Left lung (tissue), 10 donors: ENCODE measurements around the gene SLF2. TPM values are rescaled to one million over a fixed set of nuclear protein-coding genes. Genes with fewer than 3 reads are reported as not detected.

Experiments
- ATAC-seq: fragments of 200-7000 bp; cut with Tn5 transposase; one replicate; pipeline ENCODE4 v1.9.1; 2020; ENCODE audit warnings: moderate library complexity
- DNase-seq, 4 donors: peaks; one replicate each; pipeline ENCODE4 v3.0.0-alpha.2; 2013 to 2020
- H3K27ac ChIP-seq, 2 donors: fragments of 200-600 bp; sonication (generic) in 1 of 2; one replicate each; pipeline versions ENCODE4 v1.5.0 to v1.8.0; 2020 to 2021
- H3K27me3 ChIP-seq, 2 donors: fragments of 200-600 bp; sonication (generic) in 1 of 2; one replicate each; pipeline versions ENCODE4 v1.5.0 to v1.8.0; 2020 to 2021
- H3K36me3 ChIP-seq, 2 donors: fragments of 200-600 bp; sonication (generic) in 1 of 2; one replicate each; pipeline versions ENCODE4 v1.5.0 to v1.8.0; 2020 to 2021
- H3K4me1 ChIP-seq, 2 donors: fragments of 200-600 bp; one replicate each; pipeline ENCODE4 v1.8.0; 2021
- H3K4me3 ChIP-seq, 2 donors: fragments of 200-600 bp; sonication (generic) in 1 of 2; one replicate each; pipeline versions ENCODE4 v1.5.0 to v1.8.0; 2020 to 2021; ENCODE audit warnings: mild to moderate bottlenecking in 1 of 2
- H3K9me3 ChIP-seq, 2 donors: fragments of 200-600 bp; sonication (generic) in 1 of 2; one replicate each; pipeline versions ENCODE4 v1.5.0 to v1.8.0; 2020 to 2021
- intact Hi-C, 2 donors: fragments of 100-400 bp; cut with DNase I; formaldehyde crosslinking; loops; one replicate each; pipeline versions ENCODE4 v1.11.2 to v1.14.2; 2022
- polyA plus RNA-seq, 6 donors: library from polyadenylated mRNA; unstranded; fragments of 120-200 nt; gene quantifications; one replicate each; pipeline ENCODE4 v1.2.1, GENCODE V29; 2013; ENCODE audit not compliant: insufficient read length in 6 of 6
- total RNA-seq, 2 donors: library from RNA; stranded (reverse); fragmentation: NEBNext Ultra II Directional; extraction: Animal tissue kit (Norgen Biotek cat#: 25700); gene quantifications; one replicate each; pipeline ENCODE4 v1.2.1, GENCODE V29; 2021
- TF ChIP-seq, protein P1 (sequence below), 2 donors: fragments of 200-600 bp; sonication (generic) in 1 of 2; IDR thresholded peaks; one replicate each; pipeline versions ENCODE4 v1.5.0 to v1.8.0; 2021; ENCODE audit warnings: antibody characterized with exemption in 2 of 2
- donor health status: DM: no; HTN: yes; CAD: no.
- donor health status: DM: no; HTN: no; CAD: no.

Gene SLF2
- total and polyA plus RNA-seq, 8 donors: 26.4 to 70.7 (median 60.4) TPM

DNA sequence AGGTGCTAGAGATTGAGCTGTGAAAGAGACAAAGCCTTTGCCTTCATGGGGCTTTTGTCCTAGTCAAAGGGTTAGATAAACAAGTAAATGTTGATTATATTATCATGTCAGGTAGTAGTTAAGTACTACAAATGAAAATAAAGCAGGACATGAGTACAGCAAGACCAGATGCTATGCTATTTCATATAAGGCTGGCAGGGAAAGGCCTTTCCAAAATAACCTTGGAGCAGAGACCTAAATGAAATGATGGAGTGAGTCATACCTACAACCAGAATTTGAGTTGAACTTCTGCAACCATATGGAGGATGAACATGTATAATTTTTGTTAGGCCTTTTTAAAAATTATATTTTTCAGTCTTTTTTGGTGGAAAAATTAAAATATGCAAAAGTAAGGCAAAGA is 33.0 kb downstream of the SLF2 start:
- DNase-seq (no peak), ATAC-seq (no peak)
- Histone ChIP-seq H3K27me3 (no peaks in the 10 kb centered on the region), H3K27ac (no peak overlapping the region), H3K4me1 (no peaks in the 10 kb centered on the region), H3K9me3 (no peaks in the 10 kb centered on the region), H3K36me3 (peaks cover 5 to 100% of the 10 kb centered on the region in 2 donors), H3K4me3 (no peak overlapping the region)
- intact Hi-C loops: no loop called here
- TF ChIP-seq, protein P1, sequence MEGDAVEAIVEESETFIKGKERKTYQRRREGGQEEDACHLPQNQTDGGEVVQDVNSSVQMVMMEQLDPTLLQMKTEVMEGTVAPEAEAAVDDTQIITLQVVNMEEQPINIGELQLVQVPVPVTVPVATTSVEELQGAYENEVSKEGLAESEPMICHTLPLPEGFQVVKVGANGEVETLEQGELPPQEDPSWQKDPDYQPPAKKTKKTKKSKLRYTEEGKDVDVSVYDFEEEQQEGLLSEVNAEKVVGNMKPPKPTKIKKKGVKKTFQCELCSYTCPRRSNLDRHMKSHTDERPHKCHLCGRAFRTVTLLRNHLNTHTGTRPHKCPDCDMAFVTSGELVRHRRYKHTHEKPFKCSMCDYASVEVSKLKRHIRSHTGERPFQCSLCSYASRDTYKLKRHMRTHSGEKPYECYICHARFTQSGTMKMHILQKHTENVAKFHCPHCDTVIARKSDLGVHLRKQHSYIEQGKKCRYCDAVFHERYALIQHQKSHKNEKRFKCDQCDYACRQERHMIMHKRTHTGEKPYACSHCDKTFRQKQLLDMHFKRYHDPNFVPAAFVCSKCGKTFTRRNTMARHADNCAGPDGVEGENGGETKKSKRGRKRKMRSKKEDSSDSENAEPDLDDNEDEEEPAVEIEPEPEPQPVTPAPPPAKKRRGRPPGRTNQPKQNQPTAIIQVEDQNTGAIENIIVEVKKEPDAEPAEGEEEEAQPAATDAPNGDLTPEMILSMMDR (IDR thresholded peaks at IDR 0.05): no peak

DNA sequence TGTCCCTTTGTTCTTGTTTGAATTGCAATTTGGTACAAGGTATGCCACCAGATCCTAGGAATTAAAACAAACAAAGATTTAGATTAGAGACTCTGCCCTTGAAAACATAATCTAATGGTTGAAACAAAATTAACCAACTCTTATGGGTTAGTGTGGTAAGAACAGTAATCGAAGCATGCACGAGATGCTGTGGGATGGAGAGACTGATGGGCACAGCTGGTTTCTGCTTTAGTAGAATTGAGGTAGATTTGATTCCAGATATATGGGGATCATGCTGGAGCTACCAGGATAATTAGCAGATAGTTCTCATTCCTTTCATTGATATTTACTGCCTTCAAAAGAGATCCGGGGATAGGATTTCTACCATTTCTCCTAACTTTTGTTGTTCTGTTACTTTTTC is 36.2 kb downstream of the SLF2 start:
- no peak for ATAC-seq
- H3K9me3 ChIP-seq: no peaks in the 10 kb centered on the region
- H3K27ac ChIP-seq: no peak overlapping the region
- no peaks in the 10 kb centered on the region for H3K4me1 ChIP-seq
- intact Hi-C loops: no loop called here
- peaks cover 0 to 100% of the 10 kb centered on the region in 2 donors for H3K36me3 ChIP-seq
- no peak overlapping the region for H3K4me3 ChIP-seq
- H3K27me3 ChIP-seq: no peaks in the 10 kb centered on the region
- TF ChIP-seq, protein P1 (IDR thresholded peaks at IDR 0.05): no peak
- DNase-seq: no peak

DNA sequence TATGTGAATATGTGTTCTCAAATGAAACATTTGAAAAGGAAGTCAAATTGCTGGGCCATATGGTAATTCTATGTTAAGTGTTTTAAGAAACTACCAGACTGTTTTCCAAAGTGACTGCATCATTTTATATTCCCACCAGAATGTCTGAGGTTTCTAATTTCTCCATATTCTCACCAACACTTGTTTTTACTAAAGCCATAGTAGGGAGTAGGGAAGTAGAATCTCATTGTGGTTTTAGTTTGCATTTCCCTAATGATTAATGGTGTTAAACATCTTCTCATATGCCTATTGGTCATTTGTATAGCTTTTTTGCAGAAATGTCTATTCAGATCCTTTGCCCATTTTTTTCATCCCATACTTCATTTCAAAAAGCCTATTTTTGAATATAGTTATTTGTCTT is 47.5 kb downstream of the SLF2 start:
- Histone ChIP-seq H3K36me3 (peaks cover 0 to 91% of the 10 kb centered on the region in 2 donors), H3K4me3 (no peak overlapping the region), H3K9me3 (no peaks in the 10 kb centered on the region), H3K4me1 (no peaks in the 10 kb centered on the region), H3K27me3 (no peaks in the 10 kb centered on the region), H3K27ac (no peak overlapping the region)
- ATAC-seq (no peak), DNase-seq (no peak)
- TF ChIP-seq, protein P1 (IDR thresholded peaks at IDR 0.05): no peak
- intact Hi-C loops: no loop called here

DNA sequence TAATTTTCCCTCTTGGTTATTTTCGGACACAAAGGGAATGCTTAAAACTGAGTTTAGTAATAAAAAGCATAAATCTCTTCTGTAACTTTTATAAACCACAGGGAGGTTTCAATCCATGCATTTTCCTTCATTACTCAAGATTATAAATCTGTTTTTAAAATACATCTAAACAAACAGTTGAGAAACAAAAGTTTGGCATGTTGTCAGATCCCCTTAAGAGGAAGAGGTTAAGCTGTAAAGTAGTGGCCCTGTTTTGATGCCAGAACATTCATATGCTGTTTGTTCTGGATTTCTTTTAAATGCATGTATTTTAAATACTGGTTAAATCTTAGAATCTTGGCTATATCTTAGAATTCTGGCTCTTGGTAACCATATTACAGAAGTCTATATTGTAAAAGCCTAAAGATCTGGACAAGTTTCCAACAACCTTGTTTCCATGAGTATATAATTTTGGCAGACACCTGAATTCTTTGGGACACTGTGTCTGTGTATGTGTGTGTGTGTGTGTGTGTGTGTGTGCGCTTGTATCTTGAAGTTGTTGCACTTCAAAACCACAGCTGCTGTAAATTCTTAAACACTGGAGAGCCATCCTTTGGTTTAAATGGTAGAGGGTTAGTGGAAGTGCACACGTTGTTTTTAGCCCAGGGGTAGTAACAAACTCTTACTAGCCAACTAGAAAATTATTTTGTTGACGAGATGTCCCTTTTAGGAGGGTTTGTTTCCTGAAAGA is 49.8 kb downstream of the SLF2 start:
- Histone ChIP-seq H3K27ac (no peak overlapping the region), H3K9me3 (no peaks in the 10 kb centered on the region), H3K27me3 (no peaks in the 10 kb centered on the region), H3K4me3 (no peak overlapping the region), H3K4me1 (no peaks in the 10 kb centered on the region), H3K36me3 (peaks cover 0 to 79% of the 10 kb centered on the region in 2 donors)
- TF ChIP-seq, protein P1 (IDR thresholded peaks at IDR 0.05): no peak
- peak in 1 of 4 donors; percentile 30 for DNase-seq
- ATAC-seq: no peak
- intact Hi-C loops: no loop called here

DNA sequence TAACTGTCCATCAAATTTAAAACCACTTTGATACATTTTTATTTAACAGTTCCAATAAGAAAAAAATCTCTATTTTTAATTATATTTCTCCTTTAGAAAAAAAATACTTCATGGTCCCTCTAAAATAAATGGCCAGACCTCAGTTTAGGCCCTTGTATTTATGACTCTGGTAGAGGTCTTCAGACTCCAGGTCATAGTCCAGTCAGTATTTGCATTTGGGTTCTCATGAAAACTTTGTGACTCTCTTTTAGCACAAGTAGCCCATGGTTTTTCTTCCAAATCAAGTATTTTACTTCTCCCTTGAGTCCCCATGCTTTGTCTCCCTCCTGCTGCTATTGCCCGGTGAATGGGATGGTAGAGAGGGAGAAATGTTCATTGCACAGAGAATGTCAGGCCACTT is 51.1 kb downstream of the SLF2 start:
- intact Hi-C loops: no loop called here
- Histone ChIP-seq H3K4me3 (no peak overlapping the region), H3K27me3 (peaks cover 0 to 1% of the 10 kb centered on the region in 2 donors), H3K27ac (no peak overlapping the region), H3K9me3 (no peaks in the 10 kb centered on the region), H3K36me3 (peaks cover 0 to 66% of the 10 kb centered on the region in 2 donors), H3K4me1 (peaks cover 3 to 4% of the 10 kb centered on the region in 2 donors)
- TF ChIP-seq, protein P1 (IDR thresholded peaks at IDR 0.05): no peak
- ATAC-seq (no peak), DNase-seq (no peak)
